HepG2 (cell line): ENCODE results near the gene MIEF1. TPM values are rescaled to one million over a fixed set of nuclear protein-coding genes. Genes with fewer than 3 reads are reported as not detected.

ENCODE experiments used
- AGO2 ChIP-seq: fragments of 200-400 bp; formaldehyde crosslinking; optimal IDR thresholded peaks from 2 replicates; pipeline ENCODE3; 2017; ENCODE audit warnings: mild to moderate bottlenecking, low read depth, low read length, moderate library complexity
- ATF1 ChIP-seq: IDR thresholded peaks from 2 replicates; pipeline ENCODE4 v1.6.1; 2016; ENCODE audit warnings: mild to moderate bottlenecking, control low read depth
- ETV5 ChIP-seq: IDR thresholded peaks from 2 replicates; pipeline ENCODE4 v1.6.1; 2018; ENCODE audit warnings: missing biosample characterization, missing genetic modification reagents, inconsistent platforms, borderline replicate concordance
- FLYWCH1 ChIP-seq: sonication (generic); formaldehyde crosslinking; IDR thresholded peaks from 2 replicates; pipeline ENCODE4 v1.8.1; 2023; ENCODE audit warnings: mild to moderate bottlenecking, missing genetic modification reagents
- HIC2 ChIP-seq: sonication (generic); formaldehyde crosslinking; IDR thresholded peaks from 2 replicates; pipeline ENCODE4 v1.9.0; 2022; ENCODE audit warnings: low read depth, missing genetic modification reagents
- HNF4G ChIP-seq, 2 experiments: sonication (generic) in 1 of 2; formaldehyde crosslinking in 1 of 2; IDR thresholded peaks; 2 replicates each; pipeline versions ENCODE4 v1.4.0 to v1.6.1; 2011 to 2020; ENCODE audit warnings: borderline replicate concordance in 2 of 2, low read depth in 2 of 2, mild to moderate bottlenecking in 2 of 2, low read length in 1 of 2, missing genetic modification reagents in 1 of 2, moderate library complexity in 1 of 2
- NFIC ChIP-seq: IDR thresholded peaks from 2 replicates; pipeline ENCODE4 v1.6.1; 2012; ENCODE audit warnings: mild to moderate bottlenecking, low read length, inconsistent platforms
- POLR2G ChIP-seq: fragments of 200-400 bp; formaldehyde crosslinking; IDR thresholded peaks from 2 replicates; pipeline ENCODE4 v1.6.1; 2018; ENCODE audit warnings: mild to moderate bottlenecking, low read depth, low read length, moderate library complexity
- REPIN1 ChIP-seq: sonication (generic); formaldehyde crosslinking; IDR thresholded peaks from 2 replicates; pipeline ENCODE4 v1.8.0; 2022; ENCODE audit warnings: missing genetic modification reagents, low read depth, mild to moderate bottlenecking, borderline replicate concordance
- ZGPAT ChIP-seq: IDR thresholded peaks from 2 replicates; pipeline ENCODE4 v1.6.1; 2016; ENCODE audit warnings: mild to moderate bottlenecking
- ZNF30 ChIP-seq: sonication (generic); formaldehyde crosslinking; IDR thresholded peaks from 2 replicates; pipeline ENCODE4 v1.5.0; 2020; ENCODE audit warnings: mild to moderate bottlenecking, missing genetic modification reagents
- ZNF513 ChIP-seq: sonication (generic); formaldehyde crosslinking; conservative IDR thresholded peaks from 2 replicates; pipeline ENCODE4 v1.5.0; 2020; ENCODE audit warnings: missing genetic modification reagents
- ZNF574 ChIP-seq: sonication (generic); formaldehyde crosslinking; IDR thresholded peaks from 2 replicates; pipeline ENCODE4 v1.4.0; 2020; ENCODE audit warnings: missing genetic modification reagents
- ZNF577 ChIP-seq: sonication (generic); formaldehyde crosslinking; IDR thresholded peaks from 2 replicates; pipeline ENCODE4 v1.4.0; 2020; ENCODE audit warnings: mild to moderate bottlenecking, low read depth, missing genetic modification reagents, borderline replicate concordance
- ZNF737 ChIP-seq: sonication (generic); formaldehyde crosslinking; IDR thresholded peaks from 2 replicates; pipeline ENCODE4 v1.5.0; 2020; ENCODE audit warnings: missing genetic modification reagents, mild to moderate bottlenecking, borderline replicate concordance
- ZXDC ChIP-seq: sonication (generic); formaldehyde crosslinking; IDR thresholded peaks from 2 replicates; pipeline ENCODE4 v1.5.0; 2020; ENCODE audit warnings: mild to moderate bottlenecking, missing genetic modification reagents
- polyA plus RNA-seq, 8 experiments: library from polyadenylated mRNA; depleted of rRNA in 3 of 8; stranded (reverse) in 7 of 8; unstranded in 1 of 8; fragments of >200 nt; fragmentation: Illumina TruSeq in 4 of 8; extraction: Trizol in 4 of 8; gene quantifications; 2 replicates each; pipeline versions ENCODE4 v1.2.1 to v1.2.3, GENCODE V29; 2011 to 2016; ENCODE audit warnings: low read depth in 4 of 8, missing spikeins in 1 of 8, mixed read lengths in 1 of 8; ENCODE audit not compliant: insufficient read depth in 1 of 8
- total RNA-seq, 5 experiments: library from RNA; depleted of rRNA; stranded (reverse); fragments of >200 nt; fragmentation: Illumina TruSeq; extraction: Trizol; gene quantifications; 2 replicates each; pipeline ENCODE4 v1.2.3, GENCODE V29; 2016; ENCODE audit warnings: low read depth in 1 of 5

MIEF1 gene
- total and polyA plus RNA-seq, 2 of the 13 experiments (the other 11 are each of a cell fraction or from before 2014, with no cell fraction given) = 21.7 to 34.8 TPM

- TF ChIP-seq ZNF574 (CRISPR knock-in tag) (peak; percentile 89), FLYWCH1 (CRISPR knock-in tag) (no peak), POLR2G (peak; percentile 96), HNF4G (IDR thresholded peaks at IDR 0.05; ENCODE audit: borderline replicate concordance, low read depth, low read length) (peak; percentile 34; the same call in 1 of the 2 replicates), HNF4G (CRISPR knock-in tag; IDR thresholded peaks at IDR 0.05; ENCODE audit: borderline replicate concordance, low read depth) (no peak), NFIC (no peak), ZNF513 (CRISPR knock-in tag) (no peak), ZGPAT (CRISPR knock-in tag) (peak; percentile 85; the same call in 1 of the 2 replicates), ETV5 (CRISPR knock-in tag) (peak; percentile 94), ATF1 (peak; percentile 28; the same call in 1 of the 2 replicates), ZXDC (CRISPR knock-in tag) (0 out of 2 replicates have a peak, but pooled peaks have one; percentile 41), ZNF577 (no peak), HIC2 (CRISPR knock-in tag) (no peak), ZNF30 (peak; percentile 55; the same call in 1 of the 2 replicates), AGO2 (peak; percentile 74), REPIN1 (CRISPR knock-in tag) (peak; percentile 26; the same call in 1 of the 2 replicates), ZNF737 (CRISPR knock-in tag) (peak; percentile 63; the same call in 1 of the 2 replicates)
Observed at GRCh38 chr22:39532215-39533073, 30.4 kb downstream of the MIEF1 start, which contains the start of gene RPS19BP1 (continued).
